GM23248 (cell line): Measurements from ENCODE around the gene LRIG1. TPM values are rescaled to one million over a fixed set of nuclear protein-coding genes. Genes with fewer than 3 reads are reported as not detected.

Experiments used
- DNase-seq: peaks from one replicate; pipeline ENCODE4 v3.0.0-alpha.2; 2015
- H2AFZ ChIP-seq: fragments of 200-600 bp; sonication (generic); 2 replicates; pipeline ENCODE4 v1.6.1; 2016; ENCODE audit warnings: antibody characterized with exemption
- H3F3A ChIP-seq: fragments of 200-600 bp; sonication (generic); 2 replicates; pipeline ENCODE4 v1.6.1; 2016; ENCODE audit warnings: mild to moderate bottlenecking, antibody characterized with exemption, mixed run types; ENCODE audit not compliant: insufficient read depth
- H3K27ac ChIP-seq: fragments of 200-600 bp; sonication (generic); 2 replicates; pipeline ENCODE4 v1.5.1; 2016; ENCODE audit warnings: mild to moderate bottlenecking
- H3K27me3 ChIP-seq: fragments of 200-600 bp; sonication (generic); replicated peaks from 2 replicates; pipeline ENCODE4 v1.6.1; 2016; ENCODE audit warnings: mild to moderate bottlenecking; ENCODE audit not compliant: insufficient read depth
- H3K36me3 ChIP-seq: fragments of 200-600 bp; sonication (generic); 2 replicates; pipeline ENCODE4 v1.6.1; 2016; ENCODE audit warnings: low read depth, mild to moderate bottlenecking
- H3K4me1 ChIP-seq: fragments of 200-600 bp; sonication (generic); 2 replicates; pipeline ENCODE4 v1.6.1; 2016; ENCODE audit warnings: mild to moderate bottlenecking; ENCODE audit not compliant: insufficient read depth
- H3K4me2 ChIP-seq: fragments of 200-600 bp; sonication (generic); one replicate; pipeline ENCODE4 v1.6.1; 2016; ENCODE audit warnings: mild to moderate bottlenecking; ENCODE audit not compliant: unreplicated experiment
- H3K4me3 ChIP-seq: fragments of 200-600 bp; sonication (generic); 2 replicates; pipeline ENCODE4 v1.5.1; 2016; ENCODE audit warnings: mild to moderate bottlenecking
- H3K79me2 ChIP-seq: fragments of 200-600 bp; sonication (generic); 2 replicates; pipeline ENCODE4 v1.6.1; 2016; ENCODE audit warnings: mild to moderate bottlenecking; ENCODE audit not compliant: insufficient read depth
- H3K9ac ChIP-seq: fragments of 200-600 bp; sonication (generic); 2 replicates; pipeline ENCODE4 v1.6.1; 2016; ENCODE audit warnings: mild to moderate bottlenecking
- H3K9me2 ChIP-seq: fragments of 200-600 bp; sonication (generic); 2 replicates; pipeline ENCODE4 v1.6.1; 2016; ENCODE audit warnings: mixed run types, mild to moderate bottlenecking, moderate library complexity; ENCODE audit not compliant: insufficient read depth
- H3K9me3 ChIP-seq: fragments of 200-600 bp; sonication (generic); one replicate; pipeline ENCODE4 v1.6.1; 2017; ENCODE audit warnings: low read depth
- H4K20me1 ChIP-seq: fragments of 200-600 bp; sonication (generic); 2 replicates; pipeline ENCODE4 v1.6.0; 2016; ENCODE audit not compliant: insufficient read depth
- EZH2 ChIP-seq: fragments of 200-600 bp; sonication (generic); IDR thresholded peaks from 2 replicates; pipeline ENCODE4 v1.6.1; 2018; ENCODE audit warnings: antibody characterized with exemption, mild to moderate bottlenecking; ENCODE audit not compliant: insufficient read depth, poor library complexity, severe bottlenecking
- EZH2phosphoT487 ChIP-seq: fragments of 200-600 bp; sonication (generic); IDR thresholded peaks from 2 replicates; pipeline ENCODE4 v1.6.1; 2018; ENCODE audit warnings: antibody characterized with exemption, moderate library complexity, mild to moderate bottlenecking, low read depth; ENCODE audit not compliant: insufficient read depth
- WGBS, 2 experiments: methylation state at CpG; one replicate each; pipeline ENCODE4 v1.1.6; 2015 to 2017; ENCODE audit warnings: low lambda C conversion rate in 2 of 2, low coverage in 1 of 2; ENCODE audit errors: missing lambda C conversion rate in 2 of 2; 5-methylcytosine and 5-hydroxymethylcytosine counted together
- in situ Hi-C: fragments of 300-500 bp; cut with MboI; formaldehyde crosslinking; loops from 2 replicates; pipeline ENCODE4 v1.15.0; 2020
- polyA plus RNA-seq: library from polyadenylated mRNA; unstranded; fragments of >200 nt; fragmentation: Nextera tagmentation; extraction: Ambion mirVana; gene quantifications from 2 replicates; pipeline ENCODE4 v1.2.1, GENCODE V29; 2016
- total RNA-seq: library from RNA; depleted of rRNA; stranded (reverse); fragments of >200 nt; shearing (Covaris generic); gene quantifications from 2 replicates; pipeline ENCODE4 v1.2.3, GENCODE V29; 2014

Gene LRIG1
- total and polyA plus RNA-seq, 2 experiments from 2014 or later = 3.1 to 6.5 TPM

DNA sequence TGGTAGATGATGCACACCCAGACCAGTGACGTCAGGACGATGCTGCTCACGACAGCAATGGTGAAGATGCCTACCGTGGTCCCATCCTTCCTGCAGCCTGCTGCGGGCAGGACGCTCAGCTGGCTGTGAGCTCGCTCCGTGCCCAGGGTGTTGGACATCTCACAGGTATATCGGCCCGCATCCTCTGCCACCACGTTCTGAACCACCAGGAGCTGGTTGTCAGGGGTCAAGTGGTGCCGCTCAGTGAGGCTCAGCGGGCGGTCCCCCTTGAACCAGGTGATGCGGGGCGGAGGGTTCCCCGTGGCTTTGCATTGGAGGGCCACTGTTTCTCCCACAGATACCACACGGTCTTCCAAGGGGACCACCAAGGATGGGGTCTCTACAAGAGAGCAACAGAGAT, 117.8 kb downstream of the LRIG1 start:
- WGBS, 2 experiments = 92 to 94% methylated on average over 18 of the region's 18 CpGs
- no peaks in the 10 kb centered on the region for H3K27me3 ChIP-seq
- no peak for DNase-seq
- H3K9me3 ChIP-seq = no peaks in the 10 kb centered on the region
- H3K36me3 ChIP-seq = peaks cover 15% of the 10 kb centered on the region
- H3F3A ChIP-seq = no peaks in the 10 kb centered on the region
- in situ Hi-C loops = no loop called here
- no peaks in the 10 kb centered on the region for H3K4me1 ChIP-seq
- H2AFZ ChIP-seq = no peak overlapping the region
- H3K9me2 ChIP-seq = no peaks in the 10 kb centered on the region
- H3K27ac ChIP-seq = no peak overlapping the region
- no peak overlapping the region for H3K4me3 ChIP-seq
- no peak for TF ChIP-seq EZH2phosphoT487
- no peak for TF ChIP-seq EZH2
- H3K4me2 ChIP-seq = no peak overlapping the region
- H3K79me2 ChIP-seq = no peaks in the 10 kb centered on the region
- no peaks in the 10 kb centered on the region for H4K20me1 ChIP-seq
- H3K9ac ChIP-seq = no peak overlapping the region

DNA sequence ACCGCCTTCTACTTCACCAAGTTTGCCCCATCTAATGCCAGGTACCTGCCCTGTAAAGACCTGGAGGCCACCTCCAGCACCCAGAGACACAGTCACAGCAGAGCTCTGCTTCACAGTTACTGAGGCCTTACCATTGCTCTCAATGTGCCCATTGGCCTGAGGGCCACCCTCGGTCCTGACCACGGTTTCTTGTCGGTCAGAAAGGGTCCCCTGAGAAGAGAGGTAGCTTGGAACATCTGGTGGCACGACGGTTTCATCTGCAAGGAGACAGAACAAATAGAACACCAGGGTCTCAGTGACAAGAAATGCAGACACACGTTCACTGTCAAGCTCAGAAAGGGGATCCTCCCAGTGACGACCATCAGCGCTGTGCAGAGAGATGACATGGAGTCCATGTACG, 118.7 kb downstream of the LRIG1 start:
- Histone ChIP-seq H3K9me3 (no peaks in the 10 kb centered on the region), H3K4me3 (no peak overlapping the region), H3K9ac (no peak overlapping the region), H3K27me3 (no peaks in the 10 kb centered on the region), H4K20me1 (no peaks in the 10 kb centered on the region), H3F3A (no peaks in the 10 kb centered on the region), H3K4me2 (no peak overlapping the region), H2AFZ (no peak overlapping the region), H3K79me2 (no peaks in the 10 kb centered on the region), H3K36me3 (peaks cover 21% of the 10 kb centered on the region), H3K4me1 (no peaks in the 10 kb centered on the region), H3K9me2 (no peaks in the 10 kb centered on the region), H3K27ac (no peak overlapping the region)
- TF ChIP-seq EZH2 = no peak
- no peak for TF ChIP-seq EZH2phosphoT487
- no peak for DNase-seq
- in situ Hi-C loops = no loop called here
- 94 to 96% methylated on average over 10 of the region's 10 CpGs for WGBS, 2 experiments

DNA sequence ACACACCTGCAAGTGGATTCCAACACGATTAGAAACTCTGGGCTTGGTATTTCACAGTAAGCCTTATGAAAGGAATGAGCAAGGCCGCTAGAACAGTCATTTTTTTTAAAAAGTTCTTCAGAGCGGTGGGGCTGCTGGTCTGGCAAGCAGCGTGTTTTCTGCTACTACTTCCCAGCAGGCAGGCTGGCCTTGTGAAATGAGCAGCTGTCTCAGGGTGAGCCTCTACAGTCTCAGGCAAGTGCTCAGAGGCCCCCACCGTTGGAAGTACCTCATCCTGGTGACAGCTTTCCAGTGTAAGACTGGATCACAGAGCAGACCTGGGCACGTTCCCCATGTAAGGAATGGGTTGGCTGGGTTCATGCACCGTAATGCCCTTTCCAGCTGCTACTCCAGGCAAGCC, 119.2 kb downstream of the LRIG1 start:
- Histone ChIP-seq H3K36me3 (peaks cover 21% of the 10 kb centered on the region), H3K9me3 (no peaks in the 10 kb centered on the region), H3K9me2 (no peaks in the 10 kb centered on the region), H3K27me3 (no peaks in the 10 kb centered on the region), H3K79me2 (no peaks in the 10 kb centered on the region), H3F3A (no peaks in the 10 kb centered on the region), H3K27ac (no peak overlapping the region), H3K9ac (no peak overlapping the region), H4K20me1 (no peaks in the 10 kb centered on the region), H2AFZ (no peak overlapping the region), H3K4me3 (no peak overlapping the region), H3K4me1 (peaks cover 5% of the 10 kb centered on the region; the same call in 1 of the 2 replicates), H3K4me2 (no peak overlapping the region)
- no peak for DNase-seq
- WGBS, 2 experiments = 66 to 72% methylated on average over 7 of the region's 7 CpGs
- TF ChIP-seq EZH2phosphoT487 (no peak), EZH2 (no peak)
- in situ Hi-C loops = no loop called here

DNA sequence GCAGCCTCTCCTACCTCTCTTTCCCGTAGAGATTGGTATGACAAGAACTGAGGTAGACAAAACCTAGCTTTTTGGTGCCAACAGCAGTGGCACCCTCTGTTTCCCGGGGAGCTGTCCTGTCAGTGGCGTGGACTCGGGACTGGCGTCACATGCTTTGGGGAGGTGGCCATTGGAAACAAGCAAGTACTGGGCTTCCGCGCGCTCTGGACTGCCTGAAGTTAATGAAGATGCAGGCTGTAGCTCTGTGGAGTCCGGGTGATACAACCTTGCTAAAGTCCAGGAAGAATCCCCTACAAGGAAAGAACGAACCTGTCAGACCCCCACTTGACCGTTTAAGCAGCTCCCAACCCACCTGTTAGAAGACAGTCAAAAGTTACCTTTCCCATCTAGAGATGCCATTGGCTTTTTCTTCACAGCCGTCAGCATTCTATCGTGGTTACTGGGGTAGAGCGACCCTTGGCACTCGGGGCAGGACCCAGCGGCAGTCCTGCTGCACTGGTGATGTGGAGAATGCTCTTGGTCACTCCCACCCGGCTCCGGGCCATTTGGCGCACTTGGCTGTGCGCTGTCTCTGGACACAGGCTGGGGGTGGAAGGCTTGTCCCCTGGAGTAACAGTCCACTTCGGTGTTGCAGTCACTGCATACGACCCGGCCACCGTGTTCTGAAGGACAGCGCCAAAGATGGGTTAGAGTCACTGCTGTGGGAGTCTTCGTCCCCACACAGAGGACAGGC, 120.5 kb downstream of the LRIG1 start:
- Histone ChIP-seq H3K27me3 (no peaks in the 10 kb centered on the region), H3K9ac (no peak overlapping the region), H3K79me2 (no peaks in the 10 kb centered on the region), H3K4me3 (no peak overlapping the region), H3K36me3 (peaks cover 17% of the 10 kb centered on the region), H3K27ac (no peak overlapping the region), H3F3A (no peaks in the 10 kb centered on the region), H4K20me1 (no peaks in the 10 kb centered on the region), H3K9me3 (no peaks in the 10 kb centered on the region), H3K9me2 (no peaks in the 10 kb centered on the region), H3K4me2 (no peak overlapping the region), H3K4me1 (peaks cover 6% of the 10 kb centered on the region; the same call in 1 of the 2 replicates), H2AFZ (no peak overlapping the region)
- TF ChIP-seq EZH2 = no peak
- TF ChIP-seq EZH2phosphoT487 = no peak
- in situ Hi-C loops = no loop called here
- 92 to 93% methylated on average over 26 of the region's 26 CpGs for WGBS, 2 experiments
- DNase-seq = no peak

DNA sequence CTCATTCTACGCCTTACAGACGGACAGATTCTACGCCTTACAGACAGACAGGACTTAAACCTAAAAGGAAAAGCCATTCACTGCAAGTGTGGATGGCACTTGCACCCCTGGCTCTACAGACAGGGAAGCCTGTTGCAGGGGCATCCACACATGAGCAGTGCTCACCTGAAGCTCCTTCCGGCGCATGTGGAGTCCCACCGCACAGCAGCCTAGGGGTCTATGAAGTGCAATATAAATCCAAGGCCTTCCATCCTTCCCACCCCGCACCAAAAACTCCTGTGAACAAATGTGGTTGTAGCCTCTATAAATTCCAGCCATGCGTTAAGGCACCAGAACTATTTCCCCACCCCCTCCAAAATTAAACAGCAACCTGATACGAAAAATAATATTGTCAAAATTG, 121.3 kb downstream of the LRIG1 start:
- no peak for DNase-seq
- Histone ChIP-seq H3K4me2 (no peak overlapping the region), H4K20me1 (no peaks in the 10 kb centered on the region), H3K79me2 (no peaks in the 10 kb centered on the region), H3K27ac (no peak overlapping the region), H3K9me3 (no peaks in the 10 kb centered on the region), H3K4me1 (peaks cover 6% of the 10 kb centered on the region; the same call in 1 of the 2 replicates), H2AFZ (no peak overlapping the region), H3F3A (no peaks in the 10 kb centered on the region), H3K9me2 (no peaks in the 10 kb centered on the region), H3K4me3 (no peak overlapping the region), H3K27me3 (no peaks in the 10 kb centered on the region), H3K36me3 (peaks cover 11% of the 10 kb centered on the region), H3K9ac (no peak overlapping the region)
- 98 to 99% methylated on average over 9 of the region's 9 CpGs for WGBS, 2 experiments
- TF ChIP-seq EZH2 = no peak
- TF ChIP-seq EZH2phosphoT487 = no peak
- in situ Hi-C loops = no loop called here
